Muscle layer of colon (tissue), 2 donors: ENCODE results near the gene CDKN2B-AS1.
"Not testable (repeated sequence)": the region's sequence is repeated elsewhere in the genome, so short reads cannot be mapped to it uniquely, and the experiment has no call there.

Source experiments
- H3K27ac ChIP-seq: one replicate; pipeline ENCODE4 v1.7.0; 2013; ENCODE audit warnings: low read depth, mild to moderate bottlenecking, low read length, moderate library complexity
- H3K27me3 ChIP-seq, 2 donors: one replicate each; pipeline ENCODE4 v1.7.0; 2013; ENCODE audit warnings: low read length in 2 of 2, mild to moderate bottlenecking in 2 of 2; ENCODE audit not compliant: insufficient read depth in 2 of 2, control insufficient read depth in 1 of 2
- H3K36me3 ChIP-seq: one replicate; pipeline ENCODE4 v1.7.0; 2013; ENCODE audit warnings: mild to moderate bottlenecking, low read length; ENCODE audit not compliant: insufficient read depth
- H3K4me1 ChIP-seq: one replicate; pipeline ENCODE4 v1.7.0; 2013; ENCODE audit warnings: mild to moderate bottlenecking, low read length; ENCODE audit not compliant: insufficient read depth
- H3K4me3 ChIP-seq, 2 donors: one replicate each; pipeline ENCODE4 v1.7.0; 2013; ENCODE audit warnings: low read length in 2 of 2, low read depth in 1 of 2, mild to moderate bottlenecking in 1 of 2, moderate library complexity in 1 of 2
- H3K9ac ChIP-seq: one replicate; pipeline ENCODE4 v1.7.0; 2013; ENCODE audit warnings: low read length
- H3K9me3 ChIP-seq: one replicate; pipeline ENCODE4 v1.7.0; 2013; ENCODE audit warnings: mild to moderate bottlenecking, low read length
- donor health status: abdominal sarcoma.
- donor health status: Adenocarcinoma of cecum.

The CDKN2B-AS1 gene

DNA sequence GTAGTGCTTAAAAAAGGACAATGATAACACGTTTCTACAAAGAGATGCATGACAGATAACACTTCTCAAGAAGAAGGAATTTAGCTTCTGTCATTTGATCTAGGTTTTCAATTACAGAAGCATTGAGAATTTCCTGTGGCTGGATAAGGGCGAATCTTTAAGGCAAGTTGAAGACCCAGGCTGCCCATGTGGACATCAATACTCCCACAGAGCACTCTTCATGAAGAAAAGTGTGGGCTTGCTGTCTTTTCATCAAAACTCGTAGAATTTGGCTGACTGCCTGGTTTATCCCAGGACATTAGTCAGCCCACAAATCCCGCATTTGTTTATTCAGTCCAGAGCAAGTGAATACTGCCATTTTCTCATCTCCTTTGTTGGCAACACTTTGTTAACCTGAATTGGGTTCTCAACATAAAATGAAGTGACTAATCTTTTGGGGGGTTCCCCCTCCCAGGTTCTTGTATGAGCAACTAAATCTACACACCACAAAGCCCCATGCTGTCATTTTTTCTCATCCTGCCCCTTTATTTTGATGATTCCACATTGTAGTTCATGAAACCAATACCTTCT, 57.9 kb downstream of the CDKN2B-AS1 start:
- Histone ChIP-seq H3K4me3 (no peak overlapping the region), H3K27me3 (no peaks in the 10 kb centered on the region), H3K9ac (no peak overlapping the region), H3K9me3 (no peaks in the 10 kb centered on the region), H3K27ac (no peak overlapping the region), H3K4me1 (no peaks in the 10 kb centered on the region), H3K36me3 (no peaks in the 10 kb centered on the region)

- no peak overlapping the region for H3K4me3 ChIP-seq
- H3K27me3 ChIP-seq = no peaks in the 10 kb centered on the region
- no peak overlapping the region for H3K27ac ChIP-seq
- no peaks in the 10 kb centered on the region for H3K9me3 ChIP-seq
- no peaks in the 10 kb centered on the region for H3K4me1 ChIP-seq
- no peak overlapping the region for H3K9ac ChIP-seq
- H3K36me3 ChIP-seq = no peaks in the 10 kb centered on the region
These were observed 58.6 kb downstream of the CDKN2B-AS1 start for GRCh38 chr9:22053178-22053577.

GRCh38 chr9:22054076-22054475, 59.5 kb downstream of the CDKN2B-AS1 start:
- no peak overlapping the region for H3K4me3 ChIP-seq
- no peak overlapping the region for H3K27ac ChIP-seq
- no peaks in the 10 kb centered on the region for H3K36me3 ChIP-seq
- H3K4me1 ChIP-seq = no peaks in the 10 kb centered on the region
- no peaks in the 10 kb centered on the region for H3K9me3 ChIP-seq
- H3K27me3 ChIP-seq = no peaks in the 10 kb centered on the region
- H3K9ac ChIP-seq = no peak overlapping the region

GRCh38 chr9:22054529-22054928, 59.9 kb downstream of the CDKN2B-AS1 start:
- Histone ChIP-seq H3K27ac (no peak overlapping the region), H3K4me3 (no peak overlapping the region), H3K9ac (no peak overlapping the region), H3K27me3 (no peaks in the 10 kb centered on the region), H3K4me1 (no peaks in the 10 kb centered on the region), H3K9me3 (no peaks in the 10 kb centered on the region), H3K36me3 (no peaks in the 10 kb centered on the region)

GRCh38 chr9:22055090-22055489, 60.5 kb downstream of the CDKN2B-AS1 start:
- Histone ChIP-seq H3K9ac (no peak overlapping the region), H3K4me3 (no peak overlapping the region), H3K4me1 (no peaks in the 10 kb centered on the region), H3K27me3 (no peaks in the 10 kb centered on the region), H3K36me3 (no peaks in the 10 kb centered on the region), H3K9me3 (no peaks in the 10 kb centered on the region), H3K27ac (no peak overlapping the region)

GRCh38 chr9:22056402-22056801, 61.8 kb downstream of the CDKN2B-AS1 start:
- Histone ChIP-seq H3K9me3 (no peaks in the 10 kb centered on the region), H3K27me3 (no peaks in the 10 kb centered on the region), H3K4me1 (no peaks in the 10 kb centered on the region), H3K27ac (no peak overlapping the region), H3K36me3 (no peaks in the 10 kb centered on the region), H3K9ac (no peak overlapping the region), H3K4me3 (no peak overlapping the region)

DNA sequence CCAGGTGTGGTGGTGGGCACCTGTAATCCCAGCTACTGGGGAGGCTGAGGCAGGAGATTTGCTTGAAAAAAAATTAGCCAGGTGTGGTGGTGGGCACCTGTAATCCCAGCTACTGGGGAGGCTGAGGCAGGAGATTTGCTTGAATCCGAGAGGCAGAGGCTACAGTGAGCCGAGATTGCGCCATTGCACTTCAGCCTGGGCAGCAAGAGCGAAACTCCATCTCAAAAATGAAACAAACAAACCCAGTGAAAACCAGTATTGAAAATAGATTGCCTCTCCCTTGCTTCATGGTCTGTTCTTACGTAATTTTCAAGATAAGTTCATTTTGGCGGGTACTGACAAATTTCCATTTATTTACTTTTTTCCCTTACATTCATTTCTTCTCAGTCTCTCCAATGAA, 63.4 kb downstream of the CDKN2B-AS1 start:
- H3K36me3 ChIP-seq, H3K9me3 ChIP-seq, H3K27me3 ChIP-seq, H3K9ac ChIP-seq, H3K4me3 ChIP-seq, H3K27ac ChIP-seq, H3K4me1 ChIP-seq: not testable (repeated sequence)

DNA sequence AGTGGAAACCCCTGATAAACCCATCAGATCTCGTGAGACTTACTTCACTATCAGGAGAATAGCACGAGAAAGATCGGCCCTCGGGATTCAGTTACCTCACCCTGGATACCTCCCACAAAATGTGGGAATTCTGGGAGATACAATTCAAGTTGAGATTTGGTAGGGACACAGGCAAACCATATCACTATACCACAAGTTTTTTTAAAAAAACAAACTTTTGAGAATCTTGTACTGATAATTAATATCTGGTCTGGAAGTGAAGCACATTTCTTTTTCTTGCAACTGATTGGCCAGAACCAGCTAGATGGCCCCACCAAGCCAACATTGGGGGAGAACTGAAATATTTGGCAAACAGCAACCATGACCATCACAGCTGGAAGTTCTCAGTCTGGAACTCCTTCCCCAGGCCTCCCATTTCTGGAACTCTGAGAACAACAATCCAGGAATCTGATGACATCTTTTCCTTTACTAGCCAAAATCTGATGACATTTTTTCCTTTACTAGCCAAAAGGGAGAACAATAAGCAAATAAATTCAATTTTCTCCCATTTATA, 66.3 kb downstream of the CDKN2B-AS1 start:
- Histone ChIP-seq H3K4me3 (no peak overlapping the region), H3K9ac (no peak overlapping the region), H3K27ac (no peak overlapping the region), H3K36me3 (no peaks in the 10 kb centered on the region), H3K9me3 (no peaks in the 10 kb centered on the region), H3K27me3 (no peaks in the 10 kb centered on the region), H3K4me1 (no peaks in the 10 kb centered on the region)

DNA sequence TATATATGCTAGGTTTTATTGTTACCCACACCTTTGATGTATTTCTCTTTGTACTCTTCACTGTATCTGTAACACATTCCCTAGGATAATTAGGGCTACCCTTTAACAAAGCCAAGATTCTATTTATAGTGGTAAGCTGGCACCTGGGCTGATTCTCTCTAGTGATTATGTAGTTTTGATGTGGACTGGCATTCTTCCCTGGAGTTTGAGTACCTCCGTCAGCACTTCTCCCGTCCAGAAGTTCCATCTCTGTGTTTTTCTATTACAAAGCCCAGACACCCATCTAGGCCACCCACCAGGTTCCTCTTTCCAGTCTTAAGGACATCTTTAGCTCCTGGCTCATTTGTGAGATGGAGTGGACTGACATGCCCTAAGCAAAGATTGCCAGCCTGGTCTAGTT, 70.4 kb downstream of the CDKN2B-AS1 start:
- Histone ChIP-seq H3K27ac (no peak overlapping the region), H3K4me1 (no peaks in the 10 kb centered on the region), H3K4me3 (no peak overlapping the region), H3K9ac (no peak overlapping the region), H3K27me3 (no peaks in the 10 kb centered on the region), H3K36me3 (no peaks in the 10 kb centered on the region), H3K9me3 (no peaks in the 10 kb centered on the region)

DNA sequence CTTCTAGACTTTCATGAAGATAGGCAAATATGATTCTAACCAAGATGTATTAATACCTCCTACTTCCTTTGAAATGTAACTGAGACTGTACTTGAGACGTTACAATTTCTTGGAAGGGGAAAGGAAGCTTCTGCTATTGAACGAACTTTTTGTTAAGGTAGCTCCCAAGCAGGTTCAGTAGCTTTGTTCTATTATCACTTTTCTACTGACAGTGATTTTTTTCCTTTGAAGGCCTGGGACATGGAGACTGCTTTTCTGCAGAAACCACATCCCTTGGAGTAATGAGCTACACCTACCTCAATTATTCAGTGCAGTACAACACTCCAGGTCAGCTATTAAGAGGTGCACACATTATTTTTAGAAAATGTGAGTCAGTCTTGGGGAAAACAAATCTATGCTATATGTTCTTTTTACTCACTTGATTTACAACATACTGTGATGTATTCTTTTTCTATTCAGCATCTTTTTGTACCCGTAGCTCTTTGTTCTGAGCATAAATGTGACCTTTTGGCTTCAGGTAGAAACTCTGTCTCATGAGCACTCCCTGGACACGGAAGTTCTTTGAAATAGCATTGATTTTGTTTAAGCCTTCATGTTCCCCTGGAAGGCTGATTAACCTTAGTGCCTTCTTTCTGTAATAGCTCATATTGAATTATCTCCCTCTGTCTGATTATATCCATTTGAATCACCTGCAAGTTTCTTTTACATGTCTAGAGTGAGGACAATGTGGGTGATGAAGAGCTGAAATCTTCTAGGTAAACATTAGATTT, 71.0 kb downstream of the CDKN2B-AS1 start:
- Histone ChIP-seq H3K9ac (no peak overlapping the region), H3K9me3 (no peaks in the 10 kb centered on the region)

DNA sequence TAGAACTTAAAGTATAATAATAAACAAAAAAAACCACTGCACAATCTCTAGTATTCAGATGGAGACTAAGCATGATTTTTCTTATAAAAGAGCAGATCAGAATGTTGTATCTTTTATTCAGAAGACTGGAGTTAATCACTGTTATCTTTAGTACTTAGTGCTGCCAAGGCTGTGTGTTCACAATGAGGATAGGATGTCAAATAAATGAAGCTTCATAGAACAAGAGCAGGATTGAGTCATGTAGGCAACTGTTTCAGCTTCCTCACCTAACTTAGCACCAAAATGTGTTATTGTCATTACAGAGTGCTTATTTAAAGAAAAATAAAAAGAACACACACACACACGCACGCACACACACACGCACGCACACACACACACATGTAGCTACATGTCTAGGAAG, 72.6 kb downstream of the CDKN2B-AS1 start:
- Histone ChIP-seq H3K4me3 (no peak overlapping the region), H3K27ac (no peak overlapping the region), H3K27me3 (no peaks in the 10 kb centered on the region), H3K4me1 (no peaks in the 10 kb centered on the region), H3K9ac (no peak overlapping the region), H3K9me3 (no peaks in the 10 kb centered on the region), H3K36me3 (no peaks in the 10 kb centered on the region)

More for the DNA sequence above, 71.0 kb downstream of the CDKN2B-AS1 start:
- Histone ChIP-seq H3K36me3 (no peaks in the 10 kb centered on the region), H3K27me3 (no peaks in the 10 kb centered on the region), H3K4me1 (no peaks in the 10 kb centered on the region), H3K4me3 (no peak overlapping the region), H3K27ac (no peak overlapping the region)

DNA sequence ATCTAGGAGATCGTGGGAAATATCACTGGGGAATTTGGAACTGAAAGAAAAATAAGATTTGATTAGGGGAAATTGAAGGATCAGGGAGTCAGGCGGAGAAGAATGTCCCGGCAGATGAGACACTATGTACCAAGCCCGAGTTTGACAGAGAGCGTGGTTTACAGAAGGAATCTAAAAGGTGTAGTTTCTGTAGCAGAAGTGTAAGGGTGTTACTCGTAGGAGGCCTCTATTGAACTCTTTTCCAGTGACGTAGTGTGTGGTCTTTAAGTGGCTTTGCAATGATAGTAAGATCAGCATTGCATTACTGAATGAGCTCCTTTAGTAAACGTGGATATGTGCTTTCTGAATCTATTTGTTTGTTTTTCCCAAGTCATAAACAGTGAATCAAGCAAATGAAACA, 73.8 kb downstream of the CDKN2B-AS1 start:
- no peaks in the 10 kb centered on the region for H3K4me1 ChIP-seq
- no peaks in the 10 kb centered on the region for H3K27me3 ChIP-seq
- H3K9ac ChIP-seq = no peak overlapping the region
- H3K9me3 ChIP-seq = no peaks in the 10 kb centered on the region
- no peak overlapping the region for H3K27ac ChIP-seq
- H3K36me3 ChIP-seq = no peaks in the 10 kb centered on the region
- no peak overlapping the region for H3K4me3 ChIP-seq
